Effector memory CD4-positive, alpha-beta T cell (primary cell): Measurements from ENCODE around the gene LMO7.
"Not testable (repeated sequence)": the region's sequence is repeated elsewhere in the genome, so short reads cannot be mapped to it uniquely, and the experiment has no call there.

Experiments
- DNase-seq, 3 donors: peaks; one replicate each; pipeline ENCODE4 v3.0.0-alpha.2; 2020
- H3K27ac ChIP-seq: 2 replicates; pipeline ENCODE4 v1.7.0; 2013; ENCODE audit warnings: mild to moderate bottlenecking, low read length, moderate library complexity; ENCODE audit not compliant: insufficient read depth, poor library complexity, severe bottlenecking
- H3K27me3 ChIP-seq: replicated peaks from 2 replicates; pipeline ENCODE4 v1.7.0; 2013; ENCODE audit warnings: mild to moderate bottlenecking, low read length; ENCODE audit not compliant: insufficient read depth, control insufficient read depth, poor library complexity, severe bottlenecking
- H3K36me3 ChIP-seq: 2 replicates; pipeline ENCODE4 v1.7.0; 2013; ENCODE audit warnings: mild to moderate bottlenecking, low read length, moderate library complexity; ENCODE audit not compliant: control insufficient read depth, insufficient read depth
- H3K4me1 ChIP-seq: 2 replicates; pipeline ENCODE4 v1.7.0; 2013; ENCODE audit warnings: low read length, mild to moderate bottlenecking; ENCODE audit not compliant: control insufficient read depth, insufficient read depth, poor library complexity, severe bottlenecking
- H3K4me3 ChIP-seq: 2 replicates; pipeline ENCODE4 v1.7.0; 2013; ENCODE audit warnings: low read length, low read depth, mild to moderate bottlenecking; ENCODE audit not compliant: insufficient read depth, poor library complexity, severe bottlenecking
- H3K9me3 ChIP-seq: 2 replicates; pipeline ENCODE4 v1.7.0; 2013; ENCODE audit warnings: mild to moderate bottlenecking, low read length, moderate library complexity; ENCODE audit not compliant: control insufficient read depth

Gene LMO7

DNA sequence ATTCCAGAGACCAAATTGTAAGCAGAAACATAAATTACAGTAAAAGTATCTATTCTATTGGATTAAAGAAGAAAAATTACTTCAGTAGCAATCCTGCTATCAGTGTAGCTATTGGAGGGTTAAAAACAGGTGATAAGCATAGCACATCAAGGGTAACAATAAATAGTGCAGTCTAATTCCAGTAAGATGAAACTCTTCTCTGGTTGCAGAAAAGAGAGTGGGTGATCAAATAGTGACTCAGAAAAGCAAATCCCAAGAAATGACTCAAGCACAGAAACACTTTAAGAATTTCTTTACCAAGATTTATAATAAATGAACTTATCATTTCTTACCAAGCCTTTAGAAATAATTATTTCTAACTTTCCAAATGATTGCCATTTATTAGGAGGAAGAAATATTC is 135.7 kb downstream of the LMO7 start:
- Histone ChIP-seq H3K9me3 (no peaks in the 10 kb centered on the region), H3K4me1 (no peaks in the 10 kb centered on the region), H3K36me3 (no peaks in the 10 kb centered on the region), H3K27ac (no peak overlapping the region), H3K27me3 (no peaks in the 10 kb centered on the region), H3K4me3 (no peak overlapping the region)
- no peak for DNase-seq

DNA sequence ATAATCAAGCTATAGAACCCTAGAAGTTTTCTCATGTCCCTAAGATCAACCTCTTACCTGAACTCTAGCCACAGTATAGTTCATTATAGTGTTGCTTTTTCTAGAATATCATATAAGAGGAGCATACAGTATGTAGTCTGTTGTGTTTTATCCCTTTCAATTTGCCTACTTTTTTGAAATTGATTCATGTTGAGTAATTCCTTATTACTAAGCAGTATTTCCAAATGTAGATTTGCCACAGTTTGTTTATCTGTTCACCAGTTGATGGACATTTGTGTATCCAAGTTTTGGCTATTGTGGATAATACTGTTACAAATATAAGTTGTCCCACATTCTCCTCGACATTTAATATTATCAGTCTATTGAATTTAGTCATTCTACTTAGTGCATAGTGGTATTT is 138.0 kb downstream of the LMO7 start:
- DNase-seq = no peak
- Histone ChIP-seq H3K27me3 (no peaks in the 10 kb centered on the region), H3K27ac (no peak overlapping the region), H3K4me1 (no peaks in the 10 kb centered on the region), H3K4me3 (no peak overlapping the region), H3K9me3 (no peaks in the 10 kb centered on the region), H3K36me3 (no peaks in the 10 kb centered on the region)

- H3K27me3 ChIP-seq = no peaks in the 10 kb centered on the region
- H3K4me3 ChIP-seq = no peak overlapping the region
- no peak overlapping the region for H3K27ac ChIP-seq
- DNase-seq = no peak
- no peaks in the 10 kb centered on the region for H3K36me3 ChIP-seq
- H3K9me3 ChIP-seq = no peaks in the 10 kb centered on the region
- no peaks in the 10 kb centered on the region for H3K4me1 ChIP-seq
Measured at GRCh38 chr13:75776550-75776949, 140.4 kb downstream of the LMO7 start.

DNA sequence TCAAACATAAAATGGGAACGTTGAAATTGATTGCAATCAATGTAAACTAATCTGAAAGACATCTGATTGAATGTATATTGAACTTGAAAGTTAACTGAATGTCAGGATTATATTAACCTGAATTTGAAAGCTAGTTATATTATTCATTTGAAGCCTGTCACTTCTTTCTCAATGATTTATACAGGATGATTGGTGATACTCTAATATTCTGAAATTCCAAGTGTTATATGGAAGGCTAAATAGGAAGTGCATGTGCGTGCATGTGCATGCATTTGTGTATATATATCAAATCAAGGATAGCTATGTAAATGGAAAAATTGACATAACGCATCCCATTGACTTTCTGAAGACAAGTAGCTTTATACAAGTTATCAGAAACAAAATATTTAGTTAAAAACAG is 143.3 kb downstream of the LMO7 start:
- no peaks in the 10 kb centered on the region for H3K36me3 ChIP-seq
- H3K27me3 ChIP-seq = no peaks in the 10 kb centered on the region
- H3K4me3 ChIP-seq = no peak overlapping the region
- no peak for DNase-seq
- no peaks in the 10 kb centered on the region for H3K9me3 ChIP-seq
- no peaks in the 10 kb centered on the region for H3K4me1 ChIP-seq
- no peak overlapping the region for H3K27ac ChIP-seq

DNA sequence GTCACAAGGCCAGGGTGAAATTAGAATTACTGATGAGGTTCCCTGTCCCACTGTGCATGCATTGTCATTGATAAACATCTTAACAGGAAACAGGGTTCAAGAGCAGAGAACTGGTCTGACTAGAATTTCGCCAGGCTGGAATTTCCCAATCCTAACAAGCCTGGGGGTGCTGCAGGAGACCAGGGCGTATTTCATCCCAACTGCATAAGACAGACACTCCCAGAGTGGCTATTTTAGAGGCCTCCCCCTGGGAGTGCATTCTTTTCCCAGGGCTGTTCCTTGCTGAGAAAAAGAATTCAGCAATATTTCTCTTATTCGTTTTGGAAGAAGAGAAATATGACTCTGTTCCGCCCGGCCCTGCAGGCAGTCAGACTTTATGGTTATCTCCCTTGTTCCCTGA is 144.0 kb downstream of the LMO7 start:
- H3K27me3 ChIP-seq, DNase-seq, H3K4me1 ChIP-seq, H3K4me3 ChIP-seq, H3K36me3 ChIP-seq, H3K9me3 ChIP-seq, H3K27ac ChIP-seq: not testable (repeated sequence)

GRCh38 chr13:75782985-75783384 is 146.9 kb downstream of the LMO7 start:
- DNase-seq = no peak
- Histone ChIP-seq H3K27me3 (no peaks in the 10 kb centered on the region), H3K36me3 (no peaks in the 10 kb centered on the region), H3K4me3 (no peak overlapping the region), H3K27ac (no peak overlapping the region), H3K9me3 (no peaks in the 10 kb centered on the region), H3K4me1 (no peaks in the 10 kb centered on the region)

- Histone ChIP-seq H3K4me1 (no peaks in the 10 kb centered on the region), H3K27ac (no peak overlapping the region), H3K36me3 (no peaks in the 10 kb centered on the region), H3K4me3 (no peak overlapping the region), H3K27me3 (no peaks in the 10 kb centered on the region), H3K9me3 (no peaks in the 10 kb centered on the region)
- DNase-seq = no peak
Measured at GRCh38 chr13:75784003-75784402, 147.9 kb downstream of the LMO7 start.

GRCh38 chr13:75785130-75785529 is 149.0 kb downstream of the LMO7 start:
- H3K4me1 ChIP-seq = no peaks in the 10 kb centered on the region
- no peak overlapping the region for H3K27ac ChIP-seq
- H3K4me3 ChIP-seq = no peak overlapping the region
- H3K27me3 ChIP-seq = no peaks in the 10 kb centered on the region
- DNase-seq = no peak
- no peaks in the 10 kb centered on the region for H3K36me3 ChIP-seq
- H3K9me3 ChIP-seq = no peaks in the 10 kb centered on the region

DNA sequence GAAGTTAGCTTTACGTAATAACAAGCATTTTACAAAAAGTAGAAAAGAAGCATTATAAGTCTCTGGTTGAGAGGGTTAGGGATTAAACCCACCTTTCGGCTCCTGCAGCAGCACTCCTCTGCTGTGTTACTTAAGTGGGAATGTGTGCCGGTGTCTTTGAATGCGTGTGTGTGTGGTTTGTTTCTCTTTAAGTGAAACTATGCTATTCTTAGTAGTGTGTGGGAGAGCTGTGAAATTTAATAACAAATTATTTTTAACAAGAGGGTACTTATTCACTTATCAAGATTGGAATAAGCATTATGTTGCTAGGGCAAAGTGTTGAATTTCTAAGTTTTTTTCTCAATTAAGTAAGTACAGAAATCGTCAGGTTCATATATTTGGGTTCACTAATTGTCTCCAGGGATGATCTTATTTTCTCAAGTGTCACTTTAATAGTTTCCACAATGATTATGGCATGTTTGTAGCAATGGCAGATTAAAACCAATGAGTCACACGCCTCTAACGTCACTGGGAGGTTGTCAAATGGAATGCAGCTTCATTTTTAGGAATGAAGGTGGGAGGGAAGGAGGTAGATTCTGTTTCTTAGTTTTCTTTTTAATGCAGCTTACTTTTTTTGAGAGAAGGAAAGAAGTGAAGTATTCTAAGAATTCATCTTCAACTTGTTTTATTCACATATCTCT is 151.3 kb downstream of the LMO7 start:
- no peaks in the 10 kb centered on the region for H3K36me3 ChIP-seq
- H3K27me3 ChIP-seq = no peaks in the 10 kb centered on the region
- no peak for DNase-seq
- H3K27ac ChIP-seq = no peak overlapping the region
- no peaks in the 10 kb centered on the region for H3K9me3 ChIP-seq
- H3K4me1 ChIP-seq = no peaks in the 10 kb centered on the region
- H3K4me3 ChIP-seq = no peak overlapping the region

DNA sequence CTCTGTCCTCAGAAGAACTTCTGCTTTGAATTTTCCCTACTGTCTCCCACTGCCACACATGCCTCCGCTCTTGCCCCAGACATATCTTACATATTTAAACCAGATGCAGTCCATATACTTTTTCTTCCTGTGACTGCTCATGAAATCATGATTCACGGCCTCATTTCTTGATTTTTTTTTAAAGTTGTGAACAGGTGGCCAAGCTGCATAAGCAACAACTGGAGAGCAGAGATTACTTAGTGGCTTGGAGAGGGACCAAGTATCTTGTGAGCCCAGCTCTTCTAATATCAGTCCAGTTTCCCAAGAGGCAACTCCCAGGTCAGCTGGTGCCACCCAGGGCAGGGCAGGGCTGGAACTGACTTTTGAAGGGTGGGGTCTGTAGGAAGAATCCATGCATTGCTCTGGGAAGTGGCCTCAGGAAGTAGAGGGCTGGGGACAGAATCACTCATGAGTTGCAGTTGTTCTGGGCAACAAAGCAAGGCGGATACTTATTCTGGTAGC is 152.4 kb downstream of the LMO7 start:
- no peaks in the 10 kb centered on the region for H3K4me1 ChIP-seq

More for the DNA sequence above, 152.4 kb downstream of the LMO7 start:
- H3K9me3 ChIP-seq = no peaks in the 10 kb centered on the region
- H3K4me3 ChIP-seq = no peak overlapping the region
- no peak overlapping the region for H3K27ac ChIP-seq
- no peaks in the 10 kb centered on the region for H3K36me3 ChIP-seq
- H3K27me3 ChIP-seq = no peaks in the 10 kb centered on the region
- DNase-seq = no peak
